Amygdala (tissue), 56 donors: ENCODE measurements around the gene SRCIN1.
"Not testable (repeated sequence)": the region's sequence is repeated elsewhere in the genome, so short reads cannot be mapped to it uniquely, and the experiment has no call there.

Source experiments
- DNase-seq, 56 donors: peaks; one replicate each; lab custom pipeline; 2025; lab: John Stamatoyannopoulos, UW

The SRCIN1 gene

GRCh38 chr17:38492067-38493040, 113.4 kb downstream of the SRCIN1 start:
- peak; percentile 21 to 93 (median 72) for DNase-seq

- not testable (repeated sequence) for DNase-seq
Observed at GRCh38 chr17:38491346-38492066, 114.2 kb downstream of the SRCIN1 start.

GRCh38 chr17:38489774-38490173, 116.0 kb downstream of the SRCIN1 start:
- not testable (repeated sequence) for DNase-seq

- peak in 20 of 56 donors; percentile 9 to 56 (median 34) for DNase-seq
Observed at GRCh38 chr17:38485681-38486298, 120.0 kb downstream of the SRCIN1 start.

- DNase-seq, result peak in 1 of 56 donors; percentile 83
Observed at GRCh38 chr17:38485146-38485468, 120.6 kb downstream of the SRCIN1 start.

GRCh38 chr17:38484242-38485145, 121.3 kb downstream of the SRCIN1 start:
- peak in 51 of 56 donors; percentile 31 to 91 (median 72) for DNase-seq

- DNase-seq, result peak in 1 of 56 donors; percentile 71
Observed at GRCh38 chr17:38482700-38483043, 123.1 kb downstream of the SRCIN1 start.

GRCh38 chr17:38482039-38482699, 123.6 kb downstream of the SRCIN1 start:
- peak in 43 of 56 donors; percentile 17 to 83 (median 63) for DNase-seq
